CD1c-positive myeloid dendritic cell (primary cell): ENCODE results near the gene UBE2D3.
"Not testable (repeated sequence)": the region's sequence is repeated elsewhere in the genome, so short reads cannot be mapped to it uniquely, and the experiment has no call there.

ENCODE experiments used
- DNase-seq: peaks from one replicate; pipeline ENCODE4 v3.0.0-alpha.2; 2016; ENCODE audit errors: extremely low spot score

Gene UBE2D3

GRCh38 chr4:102826890-102827673 is at the start of gene UBE2D3:
Gene UBE2D3, minus strand, starts transcription at chr4:102827551. Its CDS starts 1,043 bp downstream, at chr4:102826508.
- DNase-seq: peak; percentile 96

- DNase-seq: peak; percentile 23
These were observed 44.4 kb upstream of the UBE2D3 start for GRCh38 chr4:102871772-102872171.

- DNase-seq: peak; percentile 64
These were observed 42.3 kb upstream of the UBE2D3 start for GRCh38 chr4:102869569-102870197.

- DNase-seq: peak; percentile 95
These were observed 41.6 kb upstream of the UBE2D3 start, which contains the start of gene CISD2 for GRCh38 chr4:102868781-102869568. Gene CISD2, plus strand, starts transcription at chr4:102868992. Its CDS starts 93 bp downstream, at chr4:102869085.

GRCh38 chr4:102868153-102868780 is 40.9 kb upstream of the UBE2D3 start:
- DNase-seq: peak; percentile 64

- DNase-seq: no peak
These were observed 40.2 kb upstream of the UBE2D3 start for GRCh38 chr4:102867278-102868152.

- not testable (repeated sequence) for DNase-seq
These were observed 38.0 kb upstream of the UBE2D3 start for GRCh38 chr4:102865327-102865726.

- DNase-seq: peak; percentile 27
These were observed 35.4 kb upstream of the UBE2D3 start for GRCh38 chr4:102862747-102863146.

- peak; percentile 70 for DNase-seq
These were observed 34.7 kb upstream of the UBE2D3 start for GRCh38 chr4:102862016-102862415.

GRCh38 chr4:102860611-102861324 is 33.4 kb upstream of the UBE2D3 start:
- DNase-seq: peak; percentile 57

- DNase-seq: no peak
These were observed 31.6 kb upstream of the UBE2D3 start for GRCh38 chr4:102858828-102859464.

- no peak for DNase-seq
These were observed 23.0 kb upstream of the UBE2D3 start for GRCh38 chr4:102850370-102850769.

- DNase-seq: no peak
These were observed 22.3 kb upstream of the UBE2D3 start for GRCh38 chr4:102849579-102850104.

- no peak for DNase-seq
These were observed 20.3 kb upstream of the UBE2D3 start for GRCh38 chr4:102847687-102848086.

- no peak for DNase-seq
These were observed 16.6 kb upstream of the UBE2D3 start for GRCh38 chr4:102843938-102844337.

- no peak for DNase-seq
These were observed 15.9 kb upstream of the UBE2D3 start for GRCh38 chr4:102843273-102843672.

GRCh38 chr4:102842367-102842766 is 15.0 kb upstream of the UBE2D3 start:
- DNase-seq: no peak

- DNase-seq: no peak
These were observed 9.2 kb upstream of the UBE2D3 start for GRCh38 chr4:102836596-102836995.

GRCh38 chr4:102832667-102833066 is 5.3 kb upstream of the UBE2D3 start:
- no peak for DNase-seq
